Endodermal cell (in vitro differentiated cells): ENCODE data around the gene TMIGD1. TPM values are rescaled to one million over a fixed set of nuclear protein-coding genes. Genes with fewer than 3 reads are reported as not detected.

Source experiments
- DNase-seq: peaks from one replicate; pipeline ENCODE4 v3.0.0-alpha.2; 2017
- H3K27ac ChIP-seq: 2 replicates; pipeline ENCODE4 v1.5.1; 2013; ENCODE audit warnings: mild to moderate bottlenecking, low read depth, low read length, moderate library complexity
- H3K27me3 ChIP-seq: 2 replicates; pipeline ENCODE4 v1.6.1; 2013; ENCODE audit warnings: mild to moderate bottlenecking, low read length, moderate library complexity; ENCODE audit not compliant: insufficient read depth, control insufficient read depth, poor library complexity, severe bottlenecking
- H3K36me3 ChIP-seq: 2 replicates; pipeline ENCODE4 v1.7.0; 2013; ENCODE audit warnings: mild to moderate bottlenecking, low read length, moderate library complexity; ENCODE audit not compliant: control insufficient read depth, insufficient read depth
- H3K4me1 ChIP-seq: one replicate; pipeline ENCODE4 v1.7.0; 2013; ENCODE audit warnings: low read length; ENCODE audit not compliant: control insufficient read depth, insufficient read depth
- H3K4me3 ChIP-seq: 2 replicates; pipeline ENCODE4 v1.5.1; 2013; ENCODE audit warnings: mild to moderate bottlenecking, low read length, moderate library complexity
- H3K9ac ChIP-seq: 2 replicates; pipeline ENCODE4 v1.6.1; 2013; ENCODE audit warnings: mild to moderate bottlenecking, low read length, moderate library complexity; ENCODE audit not compliant: poor library complexity, severe bottlenecking; ENCODE audit errors: extremely low read depth
- H3K9me3 ChIP-seq: 2 replicates; pipeline ENCODE4 v1.6.1; 2013; ENCODE audit warnings: mild to moderate bottlenecking, low read length, moderate library complexity; ENCODE audit not compliant: control insufficient read depth
- H3K27ac Mint-ChIP-seq: 2 replicates; pipeline ENCODE4 v1.8.0; 2020; ENCODE audit warnings: mixed read lengths
- H3K27me3 Mint-ChIP-seq: 2 replicates; pipeline ENCODE4 v1.8.0; 2021; ENCODE audit warnings: mild to moderate bottlenecking, mixed read lengths; ENCODE audit not compliant: insufficient read depth
- H3K36me3 Mint-ChIP-seq: 2 replicates; pipeline ENCODE4 v1.8.0; 2020; ENCODE audit warnings: low read depth, mixed read lengths
- H3K4me1 Mint-ChIP-seq: 2 replicates; pipeline ENCODE4 v1.8.0; 2020; ENCODE audit warnings: mixed read lengths
- H3K4me3 Mint-ChIP-seq: 2 replicates; pipeline ENCODE4 v1.8.0; 2020; ENCODE audit warnings: mild to moderate bottlenecking, moderate library complexity, mixed read lengths
- H3K9me3 Mint-ChIP-seq: 2 replicates; pipeline ENCODE4 v1.8.0; 2020; ENCODE audit warnings: mild to moderate bottlenecking, mixed read lengths
- WGBS, 2 experiments: methylation state at CpG; one replicate each; pipeline versions ENCODE4 v1.1.5 to v1.1.7; 2013; ENCODE audit warnings: missing lambda C conversion rate in 2 of 2, mixed read lengths in 1 of 2; ENCODE audit not compliant: insufficient coverage in 1 of 2, insufficient read length in 1 of 2; 5-methylcytosine and 5-hydroxymethylcytosine counted together
- total RNA-seq, 2 donors: library from RNA; stranded (reverse); fragmentation: NEBNext Ultra II Directional in 1 of 2; extraction: Animal tissue kit (Norgen Biotek cat#: 25700) in 1 of 2; gene quantifications; 2 replicates in 1 of 2; 3 replicates in 1 of 2; pipeline ENCODE4 v1.2.1, GENCODE V29; 2021
- TF ChIP-seq, protein P1 (sequence below): fragments of 200-600 bp; sonication (generic); conservative IDR thresholded peaks from 2 replicates; pipeline ENCODE4 v1.5.0; 2021; ENCODE audit warnings: antibody characterized with exemption, mild to moderate bottlenecking

Gene TMIGD1
- total RNA-seq, 2 donors from 2014 or later: not detected

DNA sequence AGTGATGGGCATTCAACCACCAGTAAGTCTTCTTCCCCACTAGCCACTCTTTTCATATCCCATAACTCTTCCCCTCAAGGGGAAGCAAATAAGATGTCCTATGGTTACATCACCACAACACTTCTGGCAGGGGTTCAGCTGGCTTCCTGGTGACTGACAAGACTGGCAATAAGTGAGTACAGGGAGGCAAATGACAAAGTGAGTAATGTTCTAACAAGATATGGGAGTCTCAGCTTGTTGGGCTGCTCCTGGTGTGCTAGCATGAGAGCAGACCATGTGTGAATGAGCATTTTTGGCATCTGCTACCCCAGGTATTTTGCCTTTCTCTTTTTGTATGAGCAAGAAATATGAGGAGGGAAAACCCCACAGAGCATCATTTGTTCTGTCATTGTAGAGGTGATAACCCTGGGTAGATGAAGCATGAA, 9.9 kb downstream of the TMIGD1 start:
- Mint-ChIP-seq H3K4me1 (no peaks in the 10 kb centered on the region), H3K36me3 (no peaks in the 10 kb centered on the region), H3K4me3 (no peak overlapping the region), H3K27me3 (no peaks in the 10 kb centered on the region), H3K27ac (no peak overlapping the region), H3K9me3 (no peaks in the 10 kb centered on the region)
- no peaks in the 10 kb centered on the region for H3K36me3 ChIP-seq
- no peaks in the 10 kb centered on the region for H3K27me3 ChIP-seq
- no peak overlapping the region for H3K9ac ChIP-seq
- no peak overlapping the region for H3K4me3 ChIP-seq
- no peaks in the 10 kb centered on the region for H3K4me1 ChIP-seq
- H3K9me3 ChIP-seq: no peaks in the 10 kb centered on the region
- no peak overlapping the region for H3K27ac ChIP-seq
- no peak for DNase-seq
- TF ChIP-seq, protein P1, sequence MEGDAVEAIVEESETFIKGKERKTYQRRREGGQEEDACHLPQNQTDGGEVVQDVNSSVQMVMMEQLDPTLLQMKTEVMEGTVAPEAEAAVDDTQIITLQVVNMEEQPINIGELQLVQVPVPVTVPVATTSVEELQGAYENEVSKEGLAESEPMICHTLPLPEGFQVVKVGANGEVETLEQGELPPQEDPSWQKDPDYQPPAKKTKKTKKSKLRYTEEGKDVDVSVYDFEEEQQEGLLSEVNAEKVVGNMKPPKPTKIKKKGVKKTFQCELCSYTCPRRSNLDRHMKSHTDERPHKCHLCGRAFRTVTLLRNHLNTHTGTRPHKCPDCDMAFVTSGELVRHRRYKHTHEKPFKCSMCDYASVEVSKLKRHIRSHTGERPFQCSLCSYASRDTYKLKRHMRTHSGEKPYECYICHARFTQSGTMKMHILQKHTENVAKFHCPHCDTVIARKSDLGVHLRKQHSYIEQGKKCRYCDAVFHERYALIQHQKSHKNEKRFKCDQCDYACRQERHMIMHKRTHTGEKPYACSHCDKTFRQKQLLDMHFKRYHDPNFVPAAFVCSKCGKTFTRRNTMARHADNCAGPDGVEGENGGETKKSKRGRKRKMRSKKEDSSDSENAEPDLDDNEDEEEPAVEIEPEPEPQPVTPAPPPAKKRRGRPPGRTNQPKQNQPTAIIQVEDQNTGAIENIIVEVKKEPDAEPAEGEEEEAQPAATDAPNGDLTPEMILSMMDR: no peak

DNA sequence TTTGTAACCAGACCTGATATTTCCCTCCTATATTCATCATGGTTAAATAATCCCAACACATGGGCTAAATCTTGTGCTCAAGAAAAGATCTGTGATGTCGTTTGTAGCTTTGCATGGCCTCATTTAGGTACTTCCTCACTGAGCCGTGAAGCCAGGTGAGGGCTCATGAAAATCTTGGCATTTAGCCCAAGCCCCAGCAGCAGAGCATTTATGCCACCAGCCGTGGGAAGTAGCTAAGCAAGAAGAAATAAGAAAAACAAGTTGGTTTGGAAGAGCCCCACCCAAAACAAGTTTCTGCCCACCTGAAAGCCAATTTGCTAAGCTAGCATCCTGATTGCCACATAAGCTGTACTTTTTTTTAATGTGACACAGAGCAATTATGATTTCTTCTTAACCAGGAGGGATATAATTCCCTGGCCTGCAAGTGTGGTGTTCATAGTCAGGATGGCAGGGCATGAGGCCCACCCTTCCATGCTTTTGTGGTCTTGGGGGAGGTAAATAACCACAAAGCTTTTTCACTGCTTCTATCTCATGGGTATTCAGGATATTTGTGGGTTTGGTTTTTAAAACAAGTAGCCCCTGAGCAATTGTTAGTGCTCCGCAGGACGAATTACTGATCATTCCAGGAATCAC, 10.5 kb downstream of the TMIGD1 start:
- 92% methylated on average over 2 to 5 of the region's 5 CpGs for WGBS, 2 experiments
- Mint-ChIP-seq H3K27me3 (no peaks in the 10 kb centered on the region), H3K36me3 (no peaks in the 10 kb centered on the region), H3K9me3 (no peaks in the 10 kb centered on the region), H3K4me1 (no peaks in the 10 kb centered on the region), H3K27ac (no peak overlapping the region), H3K4me3 (no peak overlapping the region)
- H3K27me3 ChIP-seq: no peaks in the 10 kb centered on the region
- TF ChIP-seq, protein P1: no peak
- no peak overlapping the region for H3K27ac ChIP-seq
- no peak for DNase-seq
- H3K4me3 ChIP-seq: no peak overlapping the region
- no peak overlapping the region for H3K9ac ChIP-seq
- H3K9me3 ChIP-seq: no peaks in the 10 kb centered on the region
- H3K4me1 ChIP-seq: no peaks in the 10 kb centered on the region
- no peaks in the 10 kb centered on the region for H3K36me3 ChIP-seq

DNA sequence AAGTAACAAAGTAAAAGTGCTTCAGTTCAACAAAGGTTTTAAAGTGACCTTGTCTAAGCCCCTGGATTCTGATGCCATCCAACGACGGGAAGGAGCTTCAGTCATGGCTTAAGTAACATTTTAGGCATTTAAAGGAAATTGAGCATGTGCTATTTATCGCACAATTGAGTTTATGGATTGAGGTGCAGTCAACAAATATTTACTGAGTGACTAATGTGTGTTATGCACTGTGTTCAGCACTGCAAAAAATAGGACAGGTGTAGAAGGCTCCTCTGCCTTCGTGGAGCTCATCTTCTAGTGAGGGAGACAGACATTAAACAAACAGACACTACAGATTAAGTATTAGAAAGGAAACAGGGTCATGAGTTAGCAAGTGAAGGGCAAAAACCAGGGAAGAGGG, 12.5 kb downstream of the TMIGD1 start:
- Mint-ChIP-seq H3K27me3 (no peaks in the 10 kb centered on the region), H3K36me3 (no peaks in the 10 kb centered on the region), H3K9me3 (no peaks in the 10 kb centered on the region), H3K27ac (no peak overlapping the region), H3K4me3 (no peak overlapping the region), H3K4me1 (no peaks in the 10 kb centered on the region)
- H3K4me1 ChIP-seq: no peaks in the 10 kb centered on the region
- no peak overlapping the region for H3K9ac ChIP-seq
- H3K36me3 ChIP-seq: no peaks in the 10 kb centered on the region
- no peak overlapping the region for H3K4me3 ChIP-seq
- WGBS, 2 experiments: 91 to 95% methylated on average over 3 of the region's 4 CpGs
- TF ChIP-seq, protein P1: no peak
- no peak for DNase-seq
- H3K27me3 ChIP-seq: no peaks in the 10 kb centered on the region
- H3K27ac ChIP-seq: no peak overlapping the region
- H3K9me3 ChIP-seq: no peaks in the 10 kb centered on the region
